Effector CD4-positive, alpha-beta T cell (primary cell): ENCODE measurements around the gene VLDLR. TPM values are rescaled to one million over a fixed set of nuclear protein-coding genes. Genes with fewer than 3 reads are reported as not detected.

Source experiments
- DNase-seq: peaks from one replicate; pipeline ENCODE4 v3.0.0-alpha.2; 2020
- total RNA-seq: gene quantifications from one replicate; lab custom pipeline; 2026; lab: John Stamatoyannopoulos, UW

Gene VLDLR
- total RNA-seq, result not detected

- DNase-seq, result no peak
These were observed at the start of gene VLDLR for GRCh38 chr9:2621722-2622460. Gene VLDLR, plus strand, starts transcription at chr9:2621787. Its CDS starts 403 bp downstream, at chr9:2622190.

- DNase-seq, result no peak
These were observed 47.4 kb upstream of the VLDLR start for GRCh38 chr9:2574203-2574602.

GRCh38 chr9:2576631-2577030, 45.0 kb upstream of the VLDLR start:
- no peak for DNase-seq

- no peak for DNase-seq
These were observed 38.1 kb upstream of the VLDLR start for GRCh38 chr9:2583308-2584013.

- DNase-seq, result no peak
These were observed 29.6 kb upstream of the VLDLR start for GRCh38 chr9:2591967-2592366.

- no peak for DNase-seq
These were observed 27.8 kb upstream of the VLDLR start for GRCh38 chr9:2593744-2594143.

GRCh38 chr9:2595973-2596372, 25.6 kb upstream of the VLDLR start:
- DNase-seq, result no peak

GRCh38 chr9:2597483-2597882, 24.1 kb upstream of the VLDLR start:
- DNase-seq, result no peak

- DNase-seq, result no peak
These were observed 21.7 kb upstream of the VLDLR start for GRCh38 chr9:2599896-2600295.

GRCh38 chr9:2600307-2600706, 21.3 kb upstream of the VLDLR start:
- no peak for DNase-seq

- no peak for DNase-seq
These were observed 19.7 kb upstream of the VLDLR start for GRCh38 chr9:2601785-2602378.

GRCh38 chr9:2602704-2603116, 18.9 kb upstream of the VLDLR start:
- no peak for DNase-seq

- no peak for DNase-seq
These were observed 18.0 kb upstream of the VLDLR start for GRCh38 chr9:2603621-2604020.

- DNase-seq, result no peak
These were observed 16.3 kb upstream of the VLDLR start for GRCh38 chr9:2605246-2605645.

GRCh38 chr9:2608276-2608675, 13.3 kb upstream of the VLDLR start:
- DNase-seq, result no peak

- no peak for DNase-seq
These were observed 10.6 kb upstream of the VLDLR start for GRCh38 chr9:2610985-2611384.

GRCh38 chr9:2611961-2612360, 9.6 kb upstream of the VLDLR start:
- DNase-seq, result no peak

GRCh38 chr9:2613730-2614271, 7.8 kb upstream of the VLDLR start:
- DNase-seq, result no peak

- DNase-seq, result no peak
These were observed 6.1 kb upstream of the VLDLR start for GRCh38 chr9:2615497-2615896.

- DNase-seq, result no peak
These were observed 4.8 kb upstream of the VLDLR start for GRCh38 chr9:2616692-2617377.

- DNase-seq, result no peak
These were observed 3.3 kb upstream of the VLDLR start for GRCh38 chr9:2618289-2618688.

- DNase-seq, result no peak
These were observed 467 bp upstream of the VLDLR start for GRCh38 chr9:2620919-2621721.
